ENCODE results near the gene ZNF674.
"Not testable (repeated sequence)": the region's sequence is repeated elsewhere in the genome, so short reads cannot be mapped to it uniquely, and the experiment has no call there.

Gene ZNF674

GRCh38 chrX:46463682-46464081 lies 81.5 kb downstream of the ZNF674 start:
- DNase-seq (ENCODE audit: low read depth), result no peak

GRCh38 chrX:46461660-46462191 lies 83.5 kb downstream of the ZNF674 start:
- DNase-seq (ENCODE audit: low read depth), result no peak

- not testable (repeated sequence) for DNase-seq (ENCODE audit: low read depth)
Observed at GRCh38 chrX:46460801-46461659, 84.2 kb downstream of the ZNF674 start.

GRCh38 chrX:46459603-46460002 lies 85.6 kb downstream of the ZNF674 start:
- DNase-seq (ENCODE audit: low read depth), result no peak

- DNase-seq (ENCODE audit: low read depth), result no peak
Observed at GRCh38 chrX:46456125-46456922, 88.9 kb downstream of the ZNF674 start.
